ENCODE data around the gene SLC24A4. TPM values are rescaled to one million over a fixed set of nuclear protein-coding genes. Genes with fewer than 3 reads are reported as not detected.

Gene SLC24A4
- polyA plus RNA-seq, 6 donors from 2014 or later: 0.03 to 0.09 (median 0.05) TPM; not detected in 2

DNA sequence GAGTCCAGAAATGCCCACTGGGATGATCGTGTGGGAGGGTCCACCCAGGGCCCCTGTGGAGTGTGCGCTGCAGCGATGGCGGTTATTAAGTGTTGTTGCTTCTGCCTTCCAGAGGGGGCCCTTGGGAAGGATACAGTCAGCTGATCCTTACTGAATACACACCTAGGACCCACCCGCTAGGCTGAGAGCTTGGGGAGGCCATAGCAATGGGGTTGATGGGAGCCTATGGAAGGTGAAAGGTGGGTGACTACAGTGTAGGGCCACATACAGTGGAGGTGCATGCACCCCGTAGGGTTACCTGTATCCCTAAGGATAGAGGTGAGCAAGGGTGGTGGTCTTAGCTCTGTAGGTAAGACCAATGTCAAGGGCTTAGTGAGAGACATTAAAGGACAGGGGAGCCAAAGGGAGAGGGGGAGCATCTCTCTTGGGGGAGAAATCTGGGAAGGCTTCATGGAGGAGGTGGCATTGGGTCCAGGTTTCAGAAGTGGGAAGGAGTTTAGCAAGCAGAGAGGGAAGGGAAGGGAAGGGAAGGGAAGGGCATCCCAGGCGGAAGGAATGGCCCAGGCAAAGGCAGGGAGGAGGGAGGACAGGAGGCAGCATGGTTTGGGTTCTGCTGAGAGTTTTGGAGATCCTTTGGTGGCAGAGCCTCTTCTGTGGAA lies 117.5 kb downstream of the SLC24A4 start:
- Mint-ChIP-seq H3K36me3 (no peaks in the 10 kb centered on the region), H3K9me3 (peaks cover 0 to 4% (median 2%) of the 10 kb centered on the region in 7 donors), H3K4me3 (peak overlapping the region in 1 of 8 donors; percentile 25), H3K27me3 (peaks cover 0 to 16% (median 0%) of the 10 kb centered on the region in 3 donors), H3K27ac (peak overlapping the region in 3 of 6 donors; percentile 66 to 92 (median 74)), H3K4me1 (peaks cover 29 to 44% (median 36%) of the 10 kb centered on the region in 3 donors)
- ATAC-seq (ENCODE audit: low read depth in 2 of 2) (no peak), DNase-seq (no peak)

GRCh38 chr14:92441751-92442504 lies 119.0 kb downstream of the SLC24A4 start:
- DNase-seq: no peak
- no peak for ATAC-seq (ENCODE audit: low read depth in 2 of 2)
- Mint-ChIP-seq H3K27me3 (peaks cover 0 to 15% (median 0%) of the 10 kb centered on the region in 3 donors), H3K4me3 (peak overlapping the region in 1 of 8 donors; percentile 76), H3K36me3 (no peaks in the 10 kb centered on the region), H3K9me3 (peaks cover 0 to 7% (median 4%) of the 10 kb centered on the region in 7 donors), H3K4me1 (peaks cover 29 to 46% (median 36%) of the 10 kb centered on the region in 3 donors), H3K27ac (peak overlapping the region in 2 of 6 donors; percentile 28 to 95)

GRCh38 chr14:92443167-92443566 lies 120.2 kb downstream of the SLC24A4 start:
- ATAC-seq (ENCODE audit: low read depth in 2 of 2): no peak
- H3K27ac Mint-ChIP-seq: no peak overlapping the region
- peaks cover 0 to 6% (median 3%) of the 10 kb centered on the region in 7 donors for H3K9me3 Mint-ChIP-seq
- DNase-seq: no peak
- peaks cover 0 to 10% (median 0%) of the 10 kb centered on the region in 3 donors for H3K27me3 Mint-ChIP-seq
- no peaks in the 10 kb centered on the region for H3K36me3 Mint-ChIP-seq
- H3K4me1 Mint-ChIP-seq: peaks cover 29 to 41% (median 36%) of the 10 kb centered on the region in 3 donors
- H3K4me3 Mint-ChIP-seq: peak overlapping the region in 1 of 8 donors; percentile 29

DNA sequence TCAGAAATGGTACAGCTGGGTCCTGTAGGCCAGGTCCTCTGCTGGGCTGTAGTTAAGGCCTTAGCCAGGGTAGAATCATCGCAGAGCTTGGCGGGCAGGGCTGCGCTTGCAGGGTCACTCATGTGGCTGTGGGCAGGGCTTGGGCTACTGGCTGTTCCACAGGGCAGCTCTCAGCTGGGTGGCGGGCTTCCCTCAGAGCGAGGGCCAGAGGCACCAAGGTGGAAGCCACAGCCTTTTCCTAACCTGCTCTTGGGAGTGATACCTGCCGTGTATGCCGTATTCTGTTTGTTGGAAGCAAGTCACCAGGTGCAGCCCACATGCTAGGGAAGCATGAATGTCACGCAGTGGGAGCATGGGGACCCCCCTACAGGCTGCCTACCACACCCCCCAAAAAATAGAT lies 120.8 kb downstream of the SLC24A4 start:
- peaks cover 0 to 6% (median 3%) of the 10 kb centered on the region in 7 donors for H3K9me3 Mint-ChIP-seq
- ATAC-seq (ENCODE audit: low read depth in 2 of 2) (no peak), DNase-seq (no peak)
- H3K27me3 Mint-ChIP-seq: peaks cover 0 to 10% (median 0%) of the 10 kb centered on the region in 3 donors
- H3K36me3 Mint-ChIP-seq: no peaks in the 10 kb centered on the region
- no peak overlapping the region for H3K4me3 Mint-ChIP-seq
- peaks cover 29 to 40% (median 36%) of the 10 kb centered on the region in 3 donors for H3K4me1 Mint-ChIP-seq
- no peak overlapping the region for H3K27ac Mint-ChIP-seq

- Mint-ChIP-seq H3K9me3 (peaks cover 0 to 6% (median 3%) of the 10 kb centered on the region in 7 donors), H3K27ac (no peak overlapping the region), H3K4me3 (no peak overlapping the region), H3K36me3 (no peaks in the 10 kb centered on the region), H3K27me3 (no peaks in the 10 kb centered on the region), H3K4me1 (peaks cover 7 to 16% (median 13%) of the 10 kb centered on the region in 3 donors)
- DNase-seq (no peak), ATAC-seq (ENCODE audit: low read depth in 2 of 2) (no peak)
These were observed 123.8 kb downstream of the SLC24A4 start for GRCh38 chr14:92446771-92447170.

GRCh38 chr14:92447416-92448197 lies 124.6 kb downstream of the SLC24A4 start:
- DNase-seq (no peak), ATAC-seq (ENCODE audit: low read depth in 2 of 2) (no peak)
- Mint-ChIP-seq H3K9me3 (peaks cover 0 to 6% (median 3%) of the 10 kb centered on the region in 7 donors), H3K4me1 (peaks cover 0 to 8% (median 4%) of the 10 kb centered on the region in 3 donors), H3K36me3 (no peaks in the 10 kb centered on the region), H3K4me3 (no peak overlapping the region), H3K27me3 (no peaks in the 10 kb centered on the region), H3K27ac (peak overlapping the region in 3 of 6 donors; percentile 10 to 19 (median 13))

DNA sequence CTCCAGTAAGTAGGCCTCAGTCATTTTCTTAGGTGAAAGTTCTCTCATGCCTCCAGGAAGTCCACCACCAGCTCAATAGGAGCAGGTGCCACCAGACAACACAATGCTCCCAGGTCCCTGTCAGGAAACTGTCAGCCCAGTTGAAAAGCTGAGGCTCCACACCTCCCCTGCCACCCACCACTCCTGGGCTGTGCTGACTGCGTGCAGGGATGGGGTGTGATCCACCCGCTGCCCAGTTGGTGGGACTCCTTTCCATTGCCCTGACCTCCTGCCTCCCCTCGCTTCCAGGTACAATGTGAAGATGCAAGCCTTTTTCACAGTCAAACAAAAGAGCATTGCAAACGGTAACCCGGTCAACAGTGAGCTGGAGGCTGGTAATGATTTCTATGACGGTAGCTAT lies 125.8 kb downstream of the SLC24A4 start:
- H3K27me3 Mint-ChIP-seq: no peaks in the 10 kb centered on the region
- peak overlapping the region in 1 of 8 donors; percentile 18 for H3K4me3 Mint-ChIP-seq
- H3K27ac Mint-ChIP-seq: no peak overlapping the region
- no peak for ATAC-seq (ENCODE audit: low read depth in 2 of 2)
- H3K36me3 Mint-ChIP-seq: no peaks in the 10 kb centered on the region
- peaks cover 0 to 2% (median 0%) of the 10 kb centered on the region in 3 donors for H3K4me1 Mint-ChIP-seq
- DNase-seq: no peak
- peaks cover 0 to 6% (median 3%) of the 10 kb centered on the region in 7 donors for H3K9me3 Mint-ChIP-seq

GRCh38 chr14:92449404-92450181 lies 126.6 kb downstream of the SLC24A4 start:
- H3K27me3 Mint-ChIP-seq: no peaks in the 10 kb centered on the region
- H3K36me3 Mint-ChIP-seq: no peaks in the 10 kb centered on the region
- peaks cover 0 to 6% (median 3%) of the 10 kb centered on the region in 7 donors for H3K9me3 Mint-ChIP-seq

DNA sequence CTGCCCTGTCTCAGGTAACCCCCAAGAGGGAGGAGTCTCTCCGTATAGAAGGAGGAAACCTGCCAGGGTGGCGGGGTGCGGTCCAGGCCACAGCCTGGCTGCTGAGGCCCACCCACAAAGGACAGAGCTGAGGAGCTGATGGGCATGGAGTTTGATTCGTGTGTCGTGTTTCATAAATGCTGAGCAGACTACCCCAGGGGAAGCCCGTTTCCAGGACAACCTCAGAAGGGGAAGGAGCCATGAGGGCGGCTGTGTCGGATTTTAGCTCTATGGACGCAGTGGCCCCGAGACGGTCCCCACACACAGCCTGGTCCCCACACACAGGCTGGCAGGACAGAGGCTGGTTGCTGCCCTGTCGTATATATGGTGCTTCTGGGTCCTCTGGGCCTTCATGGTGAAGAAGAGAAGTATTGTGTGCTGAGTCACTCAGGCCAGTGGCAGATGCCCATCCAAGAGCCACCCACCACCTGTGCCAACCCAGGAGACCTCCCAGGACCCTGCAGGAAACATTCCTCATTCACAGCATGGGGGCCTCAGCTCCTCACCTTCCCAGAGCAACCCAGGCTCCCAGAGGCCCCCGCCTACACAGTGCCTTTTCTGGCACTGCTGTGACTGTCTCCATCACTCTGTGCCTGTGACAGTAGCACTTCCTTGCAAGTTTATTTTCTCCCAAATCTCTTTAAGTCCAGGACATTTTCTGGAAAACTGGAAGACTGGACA lies 127.5 kb downstream of the SLC24A4 start:
- Mint-ChIP-seq H3K36me3 (no peaks in the 10 kb centered on the region), H3K4me3 (no peak overlapping the region), H3K27ac (peak overlapping the region in 2 of 6 donors; percentile 28 to 68), H3K4me1 (peaks cover 0 to 2% (median 0%) of the 10 kb centered on the region in 3 donors), H3K9me3 (peaks cover 0 to 5% (median 1%) of the 10 kb centered on the region in 7 donors), H3K27me3 (no peaks in the 10 kb centered on the region)
- DNase-seq: no peak
- no peak for ATAC-seq (ENCODE audit: low read depth in 2 of 2)

More at GRCh38 chr14:92449404-92450181, 126.6 kb downstream of the SLC24A4 start:
- no peak for ATAC-seq (ENCODE audit: low read depth in 2 of 2)
- H3K4me1 Mint-ChIP-seq: peaks cover 0 to 2% (median 0%) of the 10 kb centered on the region in 3 donors
- peak overlapping the region in 1 of 6 donors; percentile 68 for H3K27ac Mint-ChIP-seq
- DNase-seq: no peak
- H3K4me3 Mint-ChIP-seq: no peak overlapping the region

GRCh38 chr14:92451245-92451644 lies 128.3 kb downstream of the SLC24A4 start:
- H3K27ac Mint-ChIP-seq: no peak overlapping the region
- peaks cover 0 to 2% (median 0%) of the 10 kb centered on the region in 3 donors for H3K4me1 Mint-ChIP-seq
- H3K9me3 Mint-ChIP-seq: peaks cover 0 to 3% (median 0%) of the 10 kb centered on the region in 7 donors
- H3K27me3 Mint-ChIP-seq: no peaks in the 10 kb centered on the region
- DNase-seq: no peak
- H3K4me3 Mint-ChIP-seq: no peak overlapping the region
- no peak for ATAC-seq (ENCODE audit: low read depth in 2 of 2)
- no peaks in the 10 kb centered on the region for H3K36me3 Mint-ChIP-seq

DNA sequence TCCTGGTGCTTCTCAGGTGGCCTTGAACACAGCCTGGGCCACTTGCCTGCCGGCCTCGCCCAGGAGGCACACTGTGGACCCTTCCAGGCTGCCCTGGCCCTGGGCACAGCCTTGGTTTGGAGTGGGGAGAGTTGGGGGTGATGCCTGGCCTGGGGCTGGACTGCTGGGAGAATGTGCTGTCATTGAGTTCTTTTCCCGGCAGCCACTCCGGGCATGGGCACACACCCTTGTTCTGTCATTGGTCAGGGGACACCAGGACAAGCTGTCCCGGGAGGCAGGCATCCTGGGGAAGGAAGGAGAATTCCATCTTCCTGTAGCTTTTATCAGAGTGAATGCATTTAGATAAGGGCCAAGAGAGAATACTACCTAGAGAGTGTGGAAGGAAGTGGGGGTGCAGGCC lies 128.8 kb downstream of the SLC24A4 start:
- DNase-seq: no peak
- H3K36me3 Mint-ChIP-seq: no peaks in the 10 kb centered on the region
- H3K27ac Mint-ChIP-seq: no peak overlapping the region
- H3K9me3 Mint-ChIP-seq: peaks cover 0 to 3% (median 0%) of the 10 kb centered on the region in 7 donors
- H3K4me1 Mint-ChIP-seq: no peaks in the 10 kb centered on the region
- no peaks in the 10 kb centered on the region for H3K27me3 Mint-ChIP-seq
- no peak overlapping the region for H3K4me3 Mint-ChIP-seq
- ATAC-seq (ENCODE audit: low read depth in 2 of 2): no peak

DNA sequence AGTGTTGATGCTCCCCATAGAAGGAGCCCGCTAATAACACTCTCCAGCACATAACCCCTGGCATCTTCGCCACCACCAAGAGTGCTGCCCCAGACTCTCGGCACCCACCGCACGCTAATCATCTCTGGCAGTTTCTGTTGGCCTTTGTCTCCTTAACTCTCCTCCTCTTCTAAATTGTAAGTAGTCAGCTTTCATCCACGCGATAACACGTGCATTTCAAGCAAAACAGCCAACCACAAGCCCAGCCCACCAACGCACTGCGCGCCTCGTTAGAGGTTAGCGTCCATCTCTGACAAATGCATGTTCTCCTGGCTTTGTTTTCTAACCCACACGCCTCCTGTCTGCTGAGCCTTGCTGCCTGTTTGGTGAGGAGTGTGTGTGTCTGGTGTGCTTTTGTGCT lies 129.5 kb downstream of the SLC24A4 start:
- Mint-ChIP-seq H3K4me3 (no peak overlapping the region), H3K9me3 (peaks cover 0 to 3% (median 0%) of the 10 kb centered on the region in 7 donors), H3K4me1 (no peaks in the 10 kb centered on the region), H3K36me3 (no peaks in the 10 kb centered on the region), H3K27me3 (no peaks in the 10 kb centered on the region), H3K27ac (peak overlapping the region in 1 of 6 donors; percentile 30)
- no peak for DNase-seq
- ATAC-seq (ENCODE audit: low read depth in 2 of 2): no peak

Measured in naive B cell (primary cell).